HG03575 (cell line): Measurements from ENCODE around the gene SPRYD7.

ENCODE experiments used
- ATAC-seq: cut with Tn5 transposase; IDR thresholded peaks from one replicate; pipeline ENCODE4 v1.9.1; 2021; ENCODE audit not compliant: unreplicated experiment, insufficient number of reproducible peaks, low FRiP score; ENCODE audit errors: extremely low read depth

Gene SPRYD7

DNA sequence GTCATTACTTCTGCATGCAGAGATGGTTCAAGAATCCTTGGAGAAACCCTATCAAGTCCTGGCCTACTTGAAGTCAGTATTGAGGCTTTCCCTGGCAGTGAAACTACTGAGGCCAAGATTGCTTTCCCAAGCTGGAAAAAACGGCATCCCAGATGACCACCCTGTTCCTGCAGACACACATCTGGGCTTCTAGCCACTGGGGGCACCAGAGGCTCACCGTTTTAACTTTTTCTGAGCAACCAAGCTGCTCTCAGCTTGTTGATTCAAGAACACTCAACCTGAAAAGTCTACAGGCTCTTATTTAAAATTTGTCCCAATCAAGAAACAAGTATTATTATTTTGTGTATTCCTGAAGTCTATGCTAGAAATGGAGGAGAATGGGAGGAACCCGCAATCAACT, 66.6 kb downstream of the SPRYD7 start:
- no peak for ATAC-seq

DNA sequence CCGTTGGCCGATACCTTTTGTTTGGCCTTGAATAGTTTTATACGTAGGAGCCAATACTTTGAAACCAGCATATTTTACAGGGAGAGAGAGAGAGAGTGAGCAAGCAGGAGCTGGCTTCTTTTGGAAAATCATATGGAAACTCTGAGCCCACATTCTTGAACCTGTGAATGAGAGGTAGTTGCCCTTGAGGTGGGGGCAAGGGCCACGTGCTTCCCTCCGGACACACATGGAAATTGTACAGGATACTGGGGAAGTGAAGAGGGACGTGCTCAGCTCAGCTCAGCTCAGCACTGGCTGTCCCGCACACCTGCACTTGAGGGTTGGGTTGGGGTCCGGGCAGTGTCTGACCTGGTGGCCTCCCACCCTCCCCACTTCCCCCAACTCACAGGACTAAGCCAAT, 68.3 kb downstream of the SPRYD7 start:
- ATAC-seq = no peak

DNA sequence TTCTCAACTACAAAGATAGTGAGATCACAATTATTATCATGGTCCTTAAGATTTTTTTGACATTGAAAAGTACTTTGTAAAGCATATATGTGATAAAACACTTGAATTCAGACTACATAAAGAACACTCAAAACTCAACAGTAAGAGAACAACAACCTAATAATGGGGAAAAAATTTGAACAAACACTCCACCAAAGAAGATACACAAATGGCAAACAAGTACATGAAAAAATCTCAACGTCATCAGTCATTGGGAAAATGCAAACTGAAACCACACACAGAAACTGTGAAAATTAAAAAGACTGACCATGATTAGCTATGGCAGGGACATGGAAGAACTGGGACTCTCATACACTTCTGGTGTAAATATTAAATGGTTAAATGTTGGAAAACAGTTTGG, 70.9 kb downstream of the SPRYD7 start:
- ATAC-seq = no peak

DNA sequence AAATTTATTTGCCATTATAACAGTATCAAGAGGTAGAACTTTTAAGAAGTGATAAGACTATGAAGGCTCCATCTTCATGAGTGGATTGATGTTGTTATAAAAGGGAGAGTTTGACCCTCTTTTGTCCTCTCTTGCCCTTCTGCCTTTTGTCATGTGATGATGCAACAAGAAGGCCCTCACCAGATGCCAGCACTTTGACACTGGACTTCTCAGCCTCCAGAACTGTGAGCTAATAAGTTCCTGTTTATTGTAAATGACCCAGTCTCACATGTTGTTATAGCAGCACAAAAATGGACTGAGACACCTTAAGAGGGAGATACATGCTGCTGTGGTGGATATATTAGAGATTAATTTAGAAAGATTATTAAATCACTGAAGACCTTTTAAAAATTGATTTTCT, 71.6 kb downstream of the SPRYD7 start:
- ATAC-seq = no peak
